ENCODE data around the gene ETS1. TPM values are rescaled to one million over a fixed set of nuclear protein-coding genes. Genes with fewer than 3 reads are reported as not detected.
A peak's percentile ranks its signal among the peaks of the same experiment; 100 is the strongest.

ETS1 gene
- total RNA-seq, 2 experiments from 2014 or later = 456 to 467 TPM

DNA sequence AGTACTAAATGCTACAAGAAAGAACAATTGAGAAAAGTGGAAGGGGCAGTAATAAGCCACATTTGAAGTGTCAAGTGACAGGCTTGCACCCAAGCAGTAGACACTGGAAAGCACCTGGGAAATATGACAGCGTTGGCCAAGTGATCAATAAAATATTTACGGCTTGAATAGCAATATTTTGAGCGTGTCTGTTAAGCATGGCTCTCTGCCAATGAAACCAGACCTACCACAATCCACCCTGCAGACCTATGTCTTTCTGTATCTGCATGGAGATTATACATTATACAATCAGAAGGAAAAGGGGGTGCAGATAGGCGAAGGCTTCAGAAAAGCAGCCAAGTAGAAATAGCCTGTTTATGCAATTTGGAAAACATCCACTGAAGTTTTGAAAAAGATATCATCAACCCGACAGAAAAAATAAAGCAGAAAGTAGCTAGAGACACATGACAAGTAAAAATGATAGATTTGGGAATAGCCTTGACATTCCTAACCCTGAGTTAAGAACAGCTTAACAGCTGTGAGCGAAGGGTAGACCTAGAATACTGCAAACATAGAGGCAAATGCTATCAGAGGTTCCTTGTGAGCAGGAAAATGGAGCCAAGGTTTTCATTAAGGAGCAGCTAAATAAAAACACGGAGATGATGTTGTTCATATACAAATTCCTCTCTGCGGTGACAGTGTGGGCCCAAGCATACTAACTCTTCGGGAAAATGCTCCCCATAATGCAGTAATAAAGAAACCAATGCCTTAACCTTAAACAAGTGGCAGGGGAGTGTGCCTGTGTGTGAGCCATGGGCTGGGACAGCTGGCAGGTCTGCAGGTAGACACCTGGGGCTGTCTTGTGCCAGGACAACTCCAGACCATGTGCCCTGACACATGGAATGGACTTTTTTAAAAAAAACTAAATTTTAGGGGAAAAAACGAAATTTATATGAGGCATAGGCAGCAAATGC lies 71.3 kb downstream of the ETS1 start:
- H3K27me3 Mint-ChIP-seq (ENCODE audit: low read depth) = no peaks in the 10 kb centered on the region
- H3K27ac Mint-ChIP-seq = peak overlapping the region; percentile 82
- CTCF ChIA-PET = interaction anchor here (0.8 to 11.8 kb wide), 12 partner anchors 10 to 315 kb away, joined by 3 to 247 read pairs (median 10); no protein-coding TSS in a partner anchor
- peaks cover 51% of the 10 kb centered on the region for H3K4me1 Mint-ChIP-seq (ENCODE audit: low read depth)
- no peak for ATAC-seq
- POLR2A ChIA-PET = interaction anchor here (0.8 to 23.0 kb wide), 18 partner anchors 1 to 226 kb away, joined by 3 to 652 read pairs (median 9); no protein-coding TSS in a partner anchor
- no peak for DNase-seq
- H3K9me3 Mint-ChIP-seq (ENCODE audit: insufficient read depth) = no peaks in the 10 kb centered on the region
- H3K4me3 Mint-ChIP-seq = peak overlapping the region; percentile 96
- peaks cover 100% of the 10 kb centered on the region for H3K36me3 Mint-ChIP-seq (ENCODE audit: low read depth)

DNA sequence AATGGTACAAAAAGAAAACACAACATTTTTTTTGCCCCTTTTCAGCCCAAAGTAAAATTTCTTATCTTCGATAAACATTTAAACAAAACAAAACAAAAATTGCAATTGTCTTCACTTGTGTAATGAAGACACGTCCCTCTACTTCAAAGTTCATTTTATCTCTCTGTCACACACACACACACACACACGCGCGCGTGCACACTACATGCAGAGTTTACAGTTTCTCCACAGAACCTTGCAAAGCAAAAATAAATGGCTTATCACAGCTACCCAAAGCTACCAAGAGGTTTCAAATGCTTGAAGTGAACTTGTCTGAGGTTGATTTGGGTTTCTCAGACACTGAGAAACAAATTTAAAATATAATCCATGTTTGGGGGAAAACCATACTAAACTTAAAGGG lies 72.3 kb downstream of the ETS1 start:
- no peak for DNase-seq
- Mint-ChIP-seq H3K36me3 (ENCODE audit: low read depth) (peaks cover 100% of the 10 kb centered on the region), H3K4me3 (peak overlapping the region; percentile 96), H3K27ac (peak overlapping the region; percentile 82), H3K27me3 (ENCODE audit: low read depth) (no peaks in the 10 kb centered on the region), H3K9me3 (ENCODE audit: insufficient read depth) (no peaks in the 10 kb centered on the region), H3K4me1 (ENCODE audit: low read depth) (peaks cover 61% of the 10 kb centered on the region)
- ATAC-seq = no peak
- CTCF ChIA-PET = interaction anchor here (0.7 to 11.8 kb wide), 10 partner anchors 11 to 476 kb away, joined by 3 to 247 read pairs (median 6); no protein-coding TSS in a partner anchor
- POLR2A ChIA-PET = interaction anchor here (1.0 to 23.0 kb wide), 9 partner anchors 2 to 225 kb away, joined by 3 to 652 read pairs (median 13); no protein-coding TSS in a partner anchor

GRCh38 chr11:128513915-128514681 lies 73.3 kb downstream of the ETS1 start:
- ChIA-PET CTCF (interaction anchor here (0.7 to 11.8 kb wide), 10 partner anchors 12 to 475 kb away, joined by 3 to 247 read pairs (median 4); no protein-coding TSS in a partner anchor), POLR2A (interaction anchor here (1.9 to 23.0 kb wide), 9 partner anchors 3 to 224 kb away, joined by 6 to 652 read pairs (median 40); no protein-coding TSS in a partner anchor)
- H3K9me3 Mint-ChIP-seq (ENCODE audit: insufficient read depth) = no peaks in the 10 kb centered on the region
- H3K27me3 Mint-ChIP-seq (ENCODE audit: low read depth) = no peaks in the 10 kb centered on the region
- no peak for DNase-seq
- peaks cover 99% of the 10 kb centered on the region for H3K36me3 Mint-ChIP-seq (ENCODE audit: low read depth)
- H3K27ac Mint-ChIP-seq = peak overlapping the region; percentile 82
- H3K4me1 Mint-ChIP-seq (ENCODE audit: low read depth) = peaks cover 71% of the 10 kb centered on the region
- no peak for ATAC-seq
- H3K4me3 Mint-ChIP-seq = peak overlapping the region; percentile 96

GRCh38 chr11:128512474-128512996 lies 74.8 kb downstream of the ETS1 start:
- Mint-ChIP-seq H3K4me1 (ENCODE audit: low read depth) (peaks cover 84% of the 10 kb centered on the region), H3K36me3 (ENCODE audit: low read depth) (peaks cover 99% of the 10 kb centered on the region), H3K4me3 (peak overlapping the region; percentile 96), H3K9me3 (ENCODE audit: insufficient read depth) (no peaks in the 10 kb centered on the region), H3K27ac (peak overlapping the region; percentile 82), H3K27me3 (ENCODE audit: low read depth) (no peaks in the 10 kb centered on the region)
- ChIA-PET CTCF (interaction anchor here (0.6 to 11.8 kb wide), 16 partner anchors 7 to 318 kb away, joined by 3 to 247 read pairs (median 6); no protein-coding TSS in a partner anchor), POLR2A (interaction anchor here (0.6 to 23.0 kb wide), 14 partner anchors 4 to 473 kb away, joined by 3 to 652 read pairs (median 14); no protein-coding TSS in a partner anchor)
- DNase-seq (peak; percentile 68), ATAC-seq (peak; percentile 45)

DNA sequence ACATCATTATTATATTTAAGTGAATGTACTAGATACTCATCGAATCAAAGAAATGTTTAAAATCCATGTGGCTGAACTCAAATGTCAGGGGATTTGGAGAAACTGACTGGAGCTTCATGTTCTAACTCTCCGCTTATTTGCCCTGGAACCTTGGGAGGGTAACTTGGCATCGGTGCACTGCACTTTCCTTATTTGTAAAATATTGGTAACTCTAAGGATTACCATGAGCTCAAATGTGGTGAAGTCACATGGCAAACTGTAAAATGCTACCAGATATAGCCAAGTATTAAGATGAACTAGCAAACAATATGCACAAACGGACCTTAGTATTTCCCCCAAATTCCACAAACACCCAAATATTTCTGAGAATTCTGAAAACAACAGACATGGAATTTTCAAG lies 75.6 kb downstream of the ETS1 start:
- no peaks in the 10 kb centered on the region for H3K27me3 Mint-ChIP-seq (ENCODE audit: low read depth)
- POLR2A ChIA-PET = interaction anchor here (0.6 to 23.0 kb wide), 17 partner anchors 4 to 472 kb away, joined by 3 to 652 read pairs (median 12); no protein-coding TSS in a partner anchor

GRCh38 chr11:128509621-128510389 lies 77.6 kb downstream of the ETS1 start:
- POLR2A ChIA-PET = interaction anchor here (0.7 to 23.0 kb wide), 14 partner anchors 2 to 219 kb away, joined by 3 to 652 read pairs (median 6); no protein-coding TSS in a partner anchor
- CTCF ChIA-PET = interaction anchor here (0.7 to 14.5 kb wide), 17 partner anchors 9 to 352 kb away, joined by 3 to 212 read pairs (median 4); no protein-coding TSS in a partner anchor
- H3K4me3 Mint-ChIP-seq = peak overlapping the region; percentile 78
- H3K9me3 Mint-ChIP-seq (ENCODE audit: insufficient read depth) = no peaks in the 10 kb centered on the region
- no peaks in the 10 kb centered on the region for H3K27me3 Mint-ChIP-seq (ENCODE audit: low read depth)
- H3K4me1 Mint-ChIP-seq (ENCODE audit: low read depth) = peaks cover 97% of the 10 kb centered on the region
- peak overlapping the region; percentile 96 for H3K27ac Mint-ChIP-seq
- DNase-seq (no peak), ATAC-seq (no peak)
- peaks cover 99% of the 10 kb centered on the region for H3K36me3 Mint-ChIP-seq (ENCODE audit: low read depth)

More for the DNA sequence above, 75.6 kb downstream of the ETS1 start:
- DNase-seq (no peak), ATAC-seq (no peak)
- Mint-ChIP-seq H3K9me3 (ENCODE audit: insufficient read depth) (no peaks in the 10 kb centered on the region), H3K4me1 (ENCODE audit: low read depth) (peaks cover 88% of the 10 kb centered on the region), H3K27ac (peak overlapping the region; percentile 82), H3K4me3 (peak overlapping the region; percentile 96), H3K36me3 (ENCODE audit: low read depth) (peaks cover 99% of the 10 kb centered on the region)
- CTCF ChIA-PET = interaction anchor here (0.6 to 11.8 kb wide), 19 partner anchors 8 to 354 kb away, joined by 3 to 247 read pairs (median 6); no protein-coding TSS in a partner anchor

- ATAC-seq = no peak
- Mint-ChIP-seq H3K27ac (peak overlapping the region; percentile 96), H3K4me1 (ENCODE audit: low read depth) (peaks cover 97% of the 10 kb centered on the region), H3K9me3 (ENCODE audit: insufficient read depth) (no peaks in the 10 kb centered on the region), H3K27me3 (ENCODE audit: low read depth) (no peaks in the 10 kb centered on the region), H3K4me3 (peak overlapping the region; percentile 78), H3K36me3 (ENCODE audit: low read depth) (peaks cover 99% of the 10 kb centered on the region)
- ChIA-PET POLR2A (interaction anchor here (0.6 to 23.0 kb wide), 15 partner anchors 2 to 220 kb away, joined by 3 to 652 read pairs (median 4); no protein-coding TSS in a partner anchor), CTCF (interaction anchor here (0.7 to 14.5 kb wide), 18 partner anchors 8 to 351 kb away, joined by 3 to 212 read pairs (median 5); no protein-coding TSS in a partner anchor)
- DNase-seq = no peak
These were observed 78.4 kb downstream of the ETS1 start for GRCh38 chr11:128508770-128509510.

GRCh38 chr11:128507936-128508335 lies 79.4 kb downstream of the ETS1 start:
- Mint-ChIP-seq H3K4me3 (peak overlapping the region; percentile 78), H3K36me3 (ENCODE audit: low read depth) (peaks cover 96% of the 10 kb centered on the region), H3K27me3 (ENCODE audit: low read depth) (no peaks in the 10 kb centered on the region), H3K4me1 (ENCODE audit: low read depth) (peaks cover 97% of the 10 kb centered on the region), H3K27ac (peak overlapping the region; percentile 96), H3K9me3 (ENCODE audit: insufficient read depth) (no peaks in the 10 kb centered on the region)
- ChIA-PET CTCF (interaction anchor here (1.0 to 14.5 kb wide), 11 partner anchors 9 to 323 kb away, joined by 3 to 212 read pairs (median 5); no protein-coding TSS in a partner anchor), POLR2A (interaction anchor here (1.7 to 23.0 kb wide), 6 partner anchors 1 to 211 kb away, joined by 6 to 652 read pairs (median 83); no protein-coding TSS in a partner anchor)
- DNase-seq = no peak
- ATAC-seq = no peak

DNA sequence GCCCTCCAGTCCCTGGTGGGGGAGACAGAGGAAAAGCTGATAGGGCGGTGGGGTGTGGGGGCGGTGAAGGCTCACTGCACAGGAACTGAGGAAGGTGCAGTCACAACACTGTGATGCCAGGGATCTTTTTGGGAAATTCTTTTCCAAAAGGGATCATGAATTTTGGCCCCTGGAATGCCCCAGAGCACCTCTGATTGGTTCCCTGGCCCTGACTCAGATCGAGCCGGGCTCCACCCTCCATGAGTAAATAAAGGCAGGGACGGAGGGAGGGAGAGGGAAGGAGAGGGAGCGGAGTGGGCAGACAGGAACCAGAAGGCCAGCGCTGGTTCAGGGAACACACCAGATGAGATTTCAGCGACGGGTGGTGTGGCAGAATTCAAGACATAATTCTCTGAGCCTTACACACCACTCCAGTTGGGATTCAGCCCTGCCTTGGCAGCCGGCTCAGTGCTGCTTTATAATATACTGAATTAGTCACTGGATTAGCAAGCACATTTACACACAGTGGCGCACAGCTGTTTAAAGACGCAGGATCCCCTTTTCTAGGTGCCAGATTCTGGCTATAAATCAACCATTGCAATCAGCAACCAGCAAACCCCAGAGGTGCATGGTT lies 80.3 kb downstream of the ETS1 start:
- DNase-seq = no peak
- Mint-ChIP-seq H3K4me3 (peak overlapping the region; percentile 78), H3K27ac (peak overlapping the region; percentile 96), H3K9me3 (ENCODE audit: insufficient read depth) (no peaks in the 10 kb centered on the region), H3K27me3 (ENCODE audit: low read depth) (no peaks in the 10 kb centered on the region), H3K36me3 (ENCODE audit: low read depth) (peaks cover 94% of the 10 kb centered on the region), H3K4me1 (ENCODE audit: low read depth) (peaks cover 97% of the 10 kb centered on the region)
- ChIA-PET POLR2A (interaction anchor here (1.1 to 23.0 kb wide), 8 partner anchors 0 to 217 kb away, joined by 3 to 652 read pairs (median 46); no protein-coding TSS in a partner anchor), CTCF (interaction anchor here (1.0 to 14.5 kb wide), 9 partner anchors 12 to 324 kb away, joined by 3 to 212 read pairs (median 5); no protein-coding TSS in a partner anchor)
- ATAC-seq = peak; percentile 7

Data from activated CD8-positive, alpha-beta T cell treated with anti-CD3 and anti-CD28 coated beads, Interleukin-2, amount 10 ng/mL, durations not matched to agents 7 days and 5 days (primary cell).